Endothelial cell of umbilical vein (primary cell): ENCODE data around the gene UBE2I. TPM values are rescaled to one million over a fixed set of nuclear protein-coding genes. Genes with fewer than 3 reads are reported as not detected.

Experiments
- BruUV-seq: library from RNA; stranded (reverse); fragments of 400-500 nt; replicated peaks from 2 replicates; lab custom pipeline; 2021; lab: Mats Ljungman, UMichigan
- CTCF ChIA-PET: fragments of 300-600, 350-600 bp; sonication (Branson Sonifier 250); formaldehyde crosslinking; loops from one replicate; lab custom pipeline; 2021; ENCODE audit warnings: antibody characterized with exemption, inconsistent platforms; lab: Charles Lee
- POLR2A ChIA-PET: fragments of 300-600, 350-600 bp; sonication (Branson Sonifier 250); formaldehyde crosslinking; loops from one replicate; lab custom pipeline; 2021; ENCODE audit warnings: antibody characterized with exemption, inconsistent platforms; lab: Charles Lee
- DNase-seq: peaks from one replicate; pipeline ENCODE4 v3.0.0-alpha.2; 2011; ENCODE audit warnings: low read depth, low spot score
- FAIRE-seq: peaks from 2 replicates; lab custom pipeline; 2011; peaks lifted over from hg19 to GRCh38; lab: Jason Lieb, UNC
- H2AFZ ChIP-seq: 2 replicates; pipeline ENCODE4 v1.6.0; 2012; ENCODE audit warnings: low read depth, low read length, control low read depth, inconsistent platforms
- H3K27ac ChIP-seq: 2 replicates; pipeline ENCODE4 v1.5.1; 2011; ENCODE audit warnings: low read depth, mild to moderate bottlenecking, control low read depth, low read length, moderate library complexity; ENCODE audit not compliant: insufficient read depth
- H3K27me3 ChIP-seq, 2 experiments: 2 replicates each; pipeline versions ENCODE4 v1.6.0 to v1.6.1; 2011; ENCODE audit warnings: low read length in 2 of 2, mixed read lengths in 1 of 2; ENCODE audit not compliant: control insufficient read depth in 2 of 2, insufficient read depth in 2 of 2
- H3K36me3 ChIP-seq, 2 experiments: 2 replicates in 1 of 2; 3 replicates in 1 of 2; pipeline ENCODE4 v1.5.1; 2011; ENCODE audit warnings: low read length in 2 of 2, mild to moderate bottlenecking in 1 of 2, moderate library complexity in 1 of 2; ENCODE audit not compliant: control insufficient read depth in 2 of 2, insufficient read depth in 2 of 2; ENCODE audit errors: extremely low read depth in 1 of 2
- H3K4me1 ChIP-seq: 3 replicates; pipeline ENCODE4 v1.5.1; 2011; ENCODE audit warnings: mild to moderate bottlenecking, low read length; ENCODE audit not compliant: control insufficient read depth, insufficient read depth; ENCODE audit errors: extremely low read depth
- H3K4me2 ChIP-seq: 2 replicates; pipeline ENCODE4 v1.6.1; 2011; ENCODE audit warnings: low read length, control low read depth, mixed read lengths; ENCODE audit not compliant: insufficient read depth
- H3K4me3 ChIP-seq, 3 experiments: fragments of 200-600 bp in 1 of 3; sonication (generic), shearing (Covaris generic) in 1 of 3; replicated peaks in 1 of 3; 2 replicates each; pipeline ENCODE4 v1.5.1; 2011 to 2016; ENCODE audit warnings: control low read depth in 3 of 3, low read length in 3 of 3, mild to moderate bottlenecking in 2 of 3, inconsistent platforms in 1 of 3, low read depth in 1 of 3, moderate library complexity in 1 of 3; ENCODE audit not compliant: insufficient read depth in 1 of 3
- H3K79me2 ChIP-seq: 2 replicates; pipeline ENCODE4 v1.6.0; 2012; ENCODE audit warnings: low read length, inconsistent platforms; ENCODE audit not compliant: control insufficient read depth, insufficient read depth
- H3K9ac ChIP-seq: replicated peaks from 2 replicates; pipeline ENCODE3; 2011; ENCODE audit warnings: low read length, control low read depth; ENCODE audit not compliant: insufficient read depth; ENCODE audit errors: extremely low read depth
- H3K9me1 ChIP-seq: replicated peaks from 3 replicates; pipeline ENCODE4 v1.6.0; 2011; ENCODE audit warnings: mild to moderate bottlenecking, low read length; ENCODE audit not compliant: control insufficient read depth, insufficient read depth; ENCODE audit errors: extremely low read depth
- H3K9me3 ChIP-seq: replicated peaks from 2 replicates; pipeline ENCODE4 v1.5.1; 2012; ENCODE audit warnings: low read length, inconsistent platforms; ENCODE audit not compliant: control insufficient read depth, insufficient read depth
- H4K20me1 ChIP-seq: replicated peaks from 2 replicates; pipeline ENCODE3; 2011; ENCODE audit warnings: mild to moderate bottlenecking, low read length; ENCODE audit not compliant: control insufficient read depth, insufficient read depth; ENCODE audit errors: extremely low read depth
- EZH2 ChIP-seq: IDR thresholded peaks from 2 replicates; pipeline ENCODE4 v1.6.1; 2012; ENCODE audit warnings: borderline replicate concordance, low read depth, mild to moderate bottlenecking, moderate library complexity, low read length, inconsistent platforms; ENCODE audit not compliant: severe bottlenecking
- JUN ChIP-seq: IDR thresholded peaks from 2 replicates; pipeline ENCODE4 v1.6.1; 2011; ENCODE audit warnings: borderline replicate concordance, low read depth; ENCODE audit not compliant: insufficient read length, insufficient read depth
- POLR2A ChIP-seq: IDR thresholded peaks from 2 replicates; pipeline ENCODE4 v1.6.1; 2012; ENCODE audit warnings: low read depth, mild to moderate bottlenecking, control low read depth, low read length
- POLR2AphosphoS5 ChIP-seq: IDR thresholded peaks from 2 replicates; pipeline ENCODE4 v1.6.1; 2012; ENCODE audit warnings: low read depth, mild to moderate bottlenecking, control low read depth, low read length, moderate library complexity; ENCODE audit not compliant: insufficient read depth
- dilution Hi-C: fragments of 300-500 bp; cut with MboI; formaldehyde crosslinking; loops from one replicate; pipeline ENCODE4 v1.15.0; 2019; ENCODE audit warnings: low sequenced_read_pairs; ENCODE audit not compliant: extremely low pct_ligation_motif_present
- intact Hi-C: fragments of 100-400 bp; cut with micrococcal nuclease; formaldehyde crosslinking; loops from one replicate; pipeline ENCODE4 v1.10.0; 2022
- polyA plus RNA-seq, 4 experiments: library from polyadenylated mRNA; depleted of rRNA in 3 of 4; stranded (reverse) in 3 of 4; unstranded in 1 of 4; fragments of >200 nt; gene quantifications; 2 replicates each; pipeline versions ENCODE4 v1.2.1 to v1.2.3, GENCODE V29; 2011 to 2012; ENCODE audit warnings: missing spikeins in 1 of 4
- total RNA-seq: library from RNA; stranded (reverse); gene quantifications from 2 replicates; pipeline ENCODE4 v1.2.3, GENCODE V29; 2021
- TF ChIP-seq, protein P1 (sequence below): IDR thresholded peaks from 2 replicates; pipeline ENCODE4 v1.6.1; 2011; ENCODE audit not compliant: insufficient read depth, insufficient read length
- TF ChIP-seq, protein P2 (sequence below), 2 donors: IDR thresholded peaks; 1 replicate in 1 of 2; 2 replicates in 1 of 2; pipeline ENCODE4 v1.5.1; 2011; ENCODE audit warnings: low read length in 2 of 2, mild to moderate bottlenecking in 2 of 2, moderate library complexity in 2 of 2, control low read depth in 1 of 2, inconsistent platforms in 1 of 2, low read depth in 1 of 2; ENCODE audit not compliant: insufficient read depth in 1 of 2; ENCODE audit errors: extremely low read depth in 1 of 2

The UBE2I gene
- total and polyA plus RNA-seq, 2 donors (not counting 3 experiments of a cell fraction or from before 2014, with no cell fraction given), result 122 to 233 TPM

DNA sequence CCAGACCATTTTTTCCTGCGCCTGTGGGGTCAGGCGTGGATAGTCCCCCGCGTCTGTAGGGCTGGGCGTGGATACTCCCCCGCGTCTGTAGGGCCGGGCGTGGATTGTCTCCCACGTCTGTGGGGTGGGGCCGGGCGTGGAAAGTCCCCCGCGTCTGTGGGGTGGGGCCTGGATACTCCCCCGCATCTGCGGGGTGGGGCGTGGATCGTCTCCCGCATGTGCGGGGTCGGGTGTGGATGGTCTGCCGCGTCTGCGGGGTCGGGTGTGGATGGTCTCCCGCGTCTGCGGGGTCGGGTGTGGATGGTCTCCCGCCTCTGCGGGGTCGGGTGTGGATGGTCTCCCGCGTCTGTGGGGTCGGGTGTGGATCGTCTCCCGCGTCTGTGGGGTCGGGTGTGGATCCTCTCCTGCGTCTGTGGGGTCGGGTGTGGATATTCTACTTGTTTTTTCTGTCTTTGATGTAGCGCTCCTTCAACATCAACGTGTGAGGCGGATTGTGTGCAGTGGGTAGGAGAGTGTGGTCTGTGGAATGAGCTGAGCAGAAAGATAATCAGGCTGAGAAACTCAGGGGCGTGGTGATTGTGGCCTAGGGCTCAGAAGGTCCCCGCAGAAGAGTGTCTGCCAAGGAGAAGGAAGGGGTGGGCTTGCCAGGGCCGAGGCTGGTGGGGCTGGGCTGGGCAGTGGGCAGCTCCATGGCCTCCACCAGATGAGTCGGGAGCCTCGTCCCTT lies 45.5 kb downstream of the UBE2I start:
- H3K4me3 ChIP-seq, result no peak overlapping the region
- peaks cover 57% of the 10 kb centered on the region for H3K79me2 ChIP-seq
- no peaks in the 10 kb centered on the region for H3K27me3 ChIP-seq
- no peaks in the 10 kb centered on the region for H3K9me1 ChIP-seq
- no TSS peak for BruUV-seq
- H3K4me2 ChIP-seq, result no peak overlapping the region
- H4K20me1 ChIP-seq, result no peaks in the 10 kb centered on the region
- peaks cover 0 to under 1% of the 10 kb centered on the region in 2 experiments for H3K36me3 ChIP-seq
- DNase-seq (no peak), FAIRE-seq (no peak)
- TF ChIP-seq, protein P1, sequence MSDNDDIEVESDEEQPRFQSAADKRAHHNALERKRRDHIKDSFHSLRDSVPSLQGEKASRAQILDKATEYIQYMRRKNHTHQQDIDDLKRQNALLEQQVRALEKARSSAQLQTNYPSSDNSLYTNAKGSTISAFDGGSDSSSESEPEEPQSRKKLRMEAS, result no peak
- no peak for TF ChIP-seq EZH2
- TF ChIP-seq JUN, result no peak
- H2AFZ ChIP-seq, result no peak overlapping the region
- dilution Hi-C loops, result no loop called here
- ChIA-PET POLR2A (no interaction called here), CTCF (interaction anchor here (0.8 kb wide), 1 partner anchor 9 kb away, joined by 4 read pairs; no protein-coding TSS in a partner anchor)
- H3K4me1 ChIP-seq, result peaks cover 13% of the 10 kb centered on the region
- intact Hi-C loops, result no loop called here
- no peaks in the 10 kb centered on the region for H3K9me3 ChIP-seq
- no peak overlapping the region for H3K27ac ChIP-seq
- no peak overlapping the region for H3K9ac ChIP-seq

DNA sequence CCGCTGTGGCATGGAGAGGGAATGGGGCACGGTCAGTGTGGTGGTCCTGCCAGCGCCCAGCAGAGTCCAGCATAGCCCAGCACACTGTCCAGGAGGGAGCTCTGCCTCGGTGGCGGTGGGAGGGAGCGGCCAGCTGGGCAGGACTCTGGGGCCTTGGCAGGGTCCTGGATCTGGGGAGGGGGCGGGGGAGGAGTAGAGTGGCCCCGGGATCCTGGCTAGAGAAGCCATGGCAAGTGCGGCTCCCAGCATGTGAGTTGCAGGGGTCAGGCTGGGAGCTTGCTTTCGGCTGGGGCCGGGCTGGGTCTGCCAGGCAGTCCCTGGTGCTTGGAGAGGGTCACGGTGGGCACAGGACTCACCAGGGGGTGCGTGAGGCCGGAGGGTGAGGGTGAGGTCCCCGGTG lies 46.2 kb downstream of the UBE2I start:
- POLR2A ChIA-PET, result no interaction called here
- no peak for TF ChIP-seq JUN
- no peak for TF ChIP-seq POLR2A
- TF ChIP-seq, protein P2, sequence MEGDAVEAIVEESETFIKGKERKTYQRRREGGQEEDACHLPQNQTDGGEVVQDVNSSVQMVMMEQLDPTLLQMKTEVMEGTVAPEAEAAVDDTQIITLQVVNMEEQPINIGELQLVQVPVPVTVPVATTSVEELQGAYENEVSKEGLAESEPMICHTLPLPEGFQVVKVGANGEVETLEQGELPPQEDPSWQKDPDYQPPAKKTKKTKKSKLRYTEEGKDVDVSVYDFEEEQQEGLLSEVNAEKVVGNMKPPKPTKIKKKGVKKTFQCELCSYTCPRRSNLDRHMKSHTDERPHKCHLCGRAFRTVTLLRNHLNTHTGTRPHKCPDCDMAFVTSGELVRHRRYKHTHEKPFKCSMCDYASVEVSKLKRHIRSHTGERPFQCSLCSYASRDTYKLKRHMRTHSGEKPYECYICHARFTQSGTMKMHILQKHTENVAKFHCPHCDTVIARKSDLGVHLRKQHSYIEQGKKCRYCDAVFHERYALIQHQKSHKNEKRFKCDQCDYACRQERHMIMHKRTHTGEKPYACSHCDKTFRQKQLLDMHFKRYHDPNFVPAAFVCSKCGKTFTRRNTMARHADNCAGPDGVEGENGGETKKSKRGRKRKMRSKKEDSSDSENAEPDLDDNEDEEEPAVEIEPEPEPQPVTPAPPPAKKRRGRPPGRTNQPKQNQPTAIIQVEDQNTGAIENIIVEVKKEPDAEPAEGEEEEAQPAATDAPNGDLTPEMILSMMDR (IDR thresholded peaks at IDR 0.05; ENCODE audit: extremely low read depth in 1 of 2, insufficient read depth in 1 of 2, low read depth in 1 of 2, low read length in 2 of 2), result no peak
- TF ChIP-seq POLR2AphosphoS5, result no peak
- CTCF ChIA-PET, result interaction anchor here (0.8 kb wide), 1 partner anchor 8 kb away, joined by 4 read pairs; no protein-coding TSS in a partner anchor
- DNase-seq (no peak), FAIRE-seq (no peak)
- no peaks in the 10 kb centered on the region for H3K9me3 ChIP-seq
- no TSS peak for BruUV-seq
- H3K9me1 ChIP-seq, result no peaks in the 10 kb centered on the region
- no peaks in the 10 kb centered on the region for H4K20me1 ChIP-seq
- dilution Hi-C loops (no loop called here), intact Hi-C loops (no loop called here)
- no peaks in the 10 kb centered on the region for H3K27me3 ChIP-seq
- H3K27ac ChIP-seq, result no peak overlapping the region
- peaks cover 0 to 2% of the 10 kb centered on the region in 2 experiments for H3K36me3 ChIP-seq
- H3K4me2 ChIP-seq, result no peak overlapping the region
- H3K79me2 ChIP-seq, result peaks cover 53% of the 10 kb centered on the region
- no peak overlapping the region for H2AFZ ChIP-seq
- H3K9ac ChIP-seq, result no peak overlapping the region
- H3K4me1 ChIP-seq, result peaks cover 11% of the 10 kb centered on the region
- no peak overlapping the region for H3K4me3 ChIP-seq
